ENCODE results near the gene GALNT18.

Gene GALNT18

GRCh38 chr11:11663907-11664306 is 42.1 kb upstream of the GALNT18 start:
- TF ChIP-seq CTCF (conservative IDR thresholded peaks at IDR 0.05) (no peak), ZFX (IDR thresholded peaks at IDR 0.05) (no peak)
- H3K27ac ChIP-seq, result no peak overlapping the region

DNA sequence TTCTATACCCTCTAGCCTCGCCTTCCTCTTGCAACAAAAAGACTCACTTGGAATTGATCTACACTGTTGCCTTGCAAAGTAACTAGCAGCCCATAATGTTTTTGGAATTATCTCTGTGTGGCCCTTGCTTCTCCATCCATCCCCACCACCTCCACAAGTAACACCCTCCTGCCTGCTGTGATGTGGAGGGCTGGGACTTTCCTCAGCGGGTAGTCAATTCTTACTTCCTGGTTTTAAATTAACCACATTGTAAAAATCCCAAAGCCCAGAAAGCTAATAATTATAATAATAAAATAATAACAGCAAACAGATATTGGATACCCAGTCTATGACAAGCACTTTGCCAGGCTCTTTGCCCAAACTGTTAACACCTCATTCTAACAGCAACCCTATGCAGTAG is 40.8 kb upstream of the GALNT18 start:
- TF ChIP-seq CTCF (conservative IDR thresholded peaks at IDR 0.05) (no peak), ZFX (IDR thresholded peaks at IDR 0.05) (no peak)
- no peak overlapping the region for H3K27ac ChIP-seq

DNA sequence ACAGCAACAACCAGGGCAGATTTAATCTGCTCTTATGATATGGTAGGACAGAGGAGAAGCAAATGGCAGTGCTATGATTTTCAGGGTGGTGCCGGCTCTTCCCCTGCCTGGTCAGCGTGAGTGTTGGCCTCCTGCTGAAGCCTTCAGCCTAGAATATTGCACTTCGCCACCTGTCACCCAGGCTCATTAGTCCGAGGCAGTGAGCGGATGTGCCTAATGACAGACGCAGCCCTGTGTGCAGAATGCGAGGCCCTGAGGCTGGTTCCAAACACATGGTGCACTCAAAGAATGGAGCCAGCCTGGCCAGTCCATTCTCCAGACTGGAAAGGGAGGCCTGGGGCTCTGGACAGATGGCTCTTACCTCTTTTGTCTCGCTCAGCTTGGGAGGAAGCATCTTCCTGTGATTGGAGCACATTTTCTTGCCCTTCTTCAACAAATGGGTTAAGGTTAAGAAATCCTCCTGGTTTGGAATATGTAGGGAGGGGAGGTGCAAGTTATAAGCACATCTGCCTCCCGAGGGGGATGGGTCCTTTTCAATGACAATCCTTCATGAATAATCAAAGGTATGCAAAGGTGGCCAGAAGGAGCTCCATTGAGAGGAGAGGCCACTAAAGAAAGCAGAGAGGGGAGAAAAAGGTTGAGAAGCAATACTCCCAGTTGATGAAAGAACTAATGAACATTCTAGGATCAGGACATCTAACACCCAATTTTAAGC is 39.7 kb upstream of the GALNT18 start:
- TF ChIP-seq CTCF (conservative IDR thresholded peaks at IDR 0.05) (no peak), ZFX (IDR thresholded peaks at IDR 0.05) (no peak)
- no peak overlapping the region for H3K27ac ChIP-seq

GRCh38 chr11:11660363-11660740 is 38.5 kb upstream of the GALNT18 start:
- no peak for TF ChIP-seq CTCF (conservative IDR thresholded peaks at IDR 0.05)
- no peak for TF ChIP-seq ZFX (IDR thresholded peaks at IDR 0.05)
- H3K27ac ChIP-seq, result no peak overlapping the region

DNA sequence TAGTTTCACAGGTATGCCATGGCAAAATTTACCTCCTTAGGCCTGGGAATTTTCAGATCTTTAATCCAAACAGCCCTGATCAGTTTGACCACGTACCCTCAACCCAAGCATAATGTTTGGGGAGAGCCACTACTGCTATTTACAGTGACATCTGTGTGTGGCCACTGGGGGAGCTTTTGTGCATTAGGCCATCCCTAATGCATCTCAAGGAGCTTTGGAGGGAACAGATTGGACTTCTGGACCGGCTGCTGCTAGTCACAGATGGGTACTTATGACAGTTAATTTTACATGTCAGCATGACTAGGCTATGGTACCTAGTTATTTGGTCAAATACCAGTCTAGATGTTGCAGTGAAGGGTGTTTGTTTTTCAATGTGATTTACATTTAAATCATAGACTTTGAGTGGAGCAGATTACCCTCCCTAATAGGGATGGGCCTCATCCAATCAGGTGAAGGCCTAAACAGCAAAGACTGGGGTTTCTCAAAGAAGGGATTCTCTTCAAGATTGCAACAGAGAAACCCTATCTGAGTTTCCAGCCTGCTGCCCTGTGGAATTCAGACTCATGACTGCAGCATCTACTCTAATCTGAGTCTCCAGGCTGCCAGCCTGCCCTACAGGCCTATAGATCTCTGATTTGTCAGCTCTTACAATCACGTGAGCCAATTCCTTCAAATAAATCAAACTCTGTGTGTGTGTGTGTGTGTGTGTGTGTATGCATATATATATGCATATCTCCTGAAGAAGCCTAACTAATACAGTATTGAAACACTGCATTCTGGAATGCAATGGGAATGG is 38.0 kb upstream of the GALNT18 start:
- H3K27ac ChIP-seq, result no peak overlapping the region

DNA sequence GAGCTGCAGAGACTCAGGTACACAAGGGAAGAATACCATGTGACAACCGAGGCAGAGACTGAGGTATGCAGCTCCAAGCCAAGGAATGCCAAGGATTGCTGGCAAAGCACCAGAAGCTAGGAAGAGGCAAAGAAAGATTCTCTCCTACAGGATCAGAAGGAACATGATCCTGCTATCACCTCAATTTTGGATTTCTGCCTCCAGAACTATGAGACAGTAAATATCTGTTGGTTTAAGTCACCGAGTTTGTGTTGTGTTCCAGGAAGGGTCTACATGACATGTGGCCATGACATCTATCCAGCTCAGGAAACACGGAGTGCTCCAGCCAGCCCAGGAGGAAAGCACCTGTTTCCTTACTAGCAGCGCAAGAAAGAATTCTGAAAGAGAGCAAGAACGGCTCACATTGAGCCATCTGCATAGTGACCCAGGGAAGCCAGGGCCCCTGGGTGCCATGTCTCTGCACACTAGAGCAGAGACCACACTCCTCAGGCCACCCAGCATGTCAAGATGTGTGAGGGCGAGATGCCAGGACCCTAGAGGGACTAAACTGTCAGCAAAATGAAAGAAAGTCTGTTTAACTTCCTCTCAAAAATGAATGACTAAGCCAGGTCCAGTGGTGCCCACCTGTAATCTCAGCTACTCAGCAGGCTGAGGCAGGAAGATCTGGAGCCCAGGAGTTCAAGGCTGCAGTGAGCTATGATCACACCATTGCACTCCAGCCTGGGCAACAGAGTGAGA is 35.6 kb upstream of the GALNT18 start:
- no peak for TF ChIP-seq CTCF (conservative IDR thresholded peaks at IDR 0.05)
- TF ChIP-seq ZFX (IDR thresholded peaks at IDR 0.05), result no peak
- no peak overlapping the region for H3K27ac ChIP-seq

More for the DNA sequence above, 38.0 kb upstream of the GALNT18 start:
- peak; percentile 51 for TF ChIP-seq CTCF (conservative IDR thresholded peaks at IDR 0.05)
- no peak for TF ChIP-seq ZFX (IDR thresholded peaks at IDR 0.05)

- TF ChIP-seq ZFX (IDR thresholded peaks at IDR 0.05), result no peak
- TF ChIP-seq CTCF (conservative IDR thresholded peaks at IDR 0.05), result no peak
- H3K27ac ChIP-seq, result no peak overlapping the region
Observed at GRCh38 chr11:11641581-11641980, 19.8 kb upstream of the GALNT18 start.
